HG02938 (cell line): ENCODE data around the gene KIT.
A peak's percentile ranks its signal among the peaks of the same experiment; 100 is the strongest.

Experiments used
- ATAC-seq: cut with Tn5 transposase; IDR thresholded peaks from one replicate; pipeline ENCODE4 v1.9.1; 2021; ENCODE audit warnings: mild to moderate bottlenecking, moderate library complexity; ENCODE audit not compliant: unreplicated experiment

KIT gene

GRCh38 chr4:54659749-54660535 lies 2.2 kb downstream of the KIT start:
- no peak for ATAC-seq

DNA sequence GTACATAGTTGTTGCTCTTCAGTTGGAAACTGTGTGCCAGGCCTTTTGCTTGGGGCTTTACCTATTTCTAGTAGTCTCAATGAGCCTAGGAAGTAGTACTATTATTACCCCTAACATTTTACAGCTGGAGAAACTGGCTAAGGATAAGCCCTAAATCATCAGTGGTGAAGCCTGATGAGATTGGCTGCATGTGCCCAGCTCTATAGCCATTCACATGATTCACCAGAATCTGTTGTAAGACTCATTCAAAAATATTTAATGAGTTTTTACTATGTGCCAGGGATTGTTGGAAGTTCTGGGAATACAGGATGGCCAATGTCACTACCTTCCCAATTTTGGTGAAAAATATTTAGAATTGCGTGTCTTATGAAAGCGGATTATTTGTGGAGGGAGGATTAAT lies 2.8 kb downstream of the KIT start:
- ATAC-seq = no peak

- no peak for ATAC-seq
Observed at GRCh38 chr4:54661169-54661568, 3.4 kb downstream of the KIT start.

- no peak for ATAC-seq
Observed at GRCh38 chr4:54661686-54662085, 3.9 kb downstream of the KIT start.

GRCh38 chr4:54662123-54662522 lies 4.4 kb downstream of the KIT start:
- ATAC-seq = no peak

- ATAC-seq = no peak
Observed at GRCh38 chr4:54662901-54663585, 5.3 kb downstream of the KIT start.

DNA sequence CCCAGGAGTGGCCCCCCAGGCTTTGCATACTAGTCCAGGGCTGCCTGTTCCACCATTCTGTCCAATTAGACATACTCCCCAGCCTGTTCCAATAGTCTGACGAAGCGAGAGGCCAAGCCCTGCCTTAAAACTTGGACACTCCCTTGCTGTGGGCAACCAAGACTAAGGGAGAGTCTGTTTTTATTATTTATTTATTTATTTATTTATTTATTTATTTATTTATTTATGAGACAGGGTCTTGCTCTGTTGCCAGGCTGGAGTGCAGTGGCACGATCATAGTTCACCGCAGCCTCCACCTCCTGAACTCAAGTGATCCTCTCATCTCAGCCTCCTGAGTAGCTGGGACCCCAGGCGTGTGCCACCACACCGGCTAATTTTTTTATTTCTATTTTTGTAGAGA lies 6.6 kb downstream of the KIT start:
- no peak for ATAC-seq

- ATAC-seq = no peak
Observed at GRCh38 chr4:54668014-54668611, 10.4 kb downstream of the KIT start.

DNA sequence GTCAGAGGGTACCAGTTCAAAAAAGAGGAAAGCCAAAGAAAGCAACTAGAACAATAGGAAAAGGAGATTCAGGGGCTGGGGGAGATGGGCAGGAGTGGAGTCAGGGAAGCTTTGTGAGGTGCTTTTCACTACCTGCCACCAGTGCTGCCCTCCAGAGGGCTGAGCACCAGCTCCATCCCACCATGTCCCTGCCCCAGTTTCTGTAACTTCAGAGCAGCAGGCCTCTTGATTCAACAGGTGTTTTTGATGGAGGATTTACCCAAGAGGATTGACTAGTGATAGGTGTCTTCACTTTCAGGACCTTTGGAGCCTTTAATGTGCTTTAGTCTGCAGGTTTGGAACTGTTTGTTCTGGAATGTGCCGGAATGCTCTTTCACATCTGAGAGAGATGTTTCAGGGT lies 12.1 kb downstream of the KIT start:
- ATAC-seq = no peak

DNA sequence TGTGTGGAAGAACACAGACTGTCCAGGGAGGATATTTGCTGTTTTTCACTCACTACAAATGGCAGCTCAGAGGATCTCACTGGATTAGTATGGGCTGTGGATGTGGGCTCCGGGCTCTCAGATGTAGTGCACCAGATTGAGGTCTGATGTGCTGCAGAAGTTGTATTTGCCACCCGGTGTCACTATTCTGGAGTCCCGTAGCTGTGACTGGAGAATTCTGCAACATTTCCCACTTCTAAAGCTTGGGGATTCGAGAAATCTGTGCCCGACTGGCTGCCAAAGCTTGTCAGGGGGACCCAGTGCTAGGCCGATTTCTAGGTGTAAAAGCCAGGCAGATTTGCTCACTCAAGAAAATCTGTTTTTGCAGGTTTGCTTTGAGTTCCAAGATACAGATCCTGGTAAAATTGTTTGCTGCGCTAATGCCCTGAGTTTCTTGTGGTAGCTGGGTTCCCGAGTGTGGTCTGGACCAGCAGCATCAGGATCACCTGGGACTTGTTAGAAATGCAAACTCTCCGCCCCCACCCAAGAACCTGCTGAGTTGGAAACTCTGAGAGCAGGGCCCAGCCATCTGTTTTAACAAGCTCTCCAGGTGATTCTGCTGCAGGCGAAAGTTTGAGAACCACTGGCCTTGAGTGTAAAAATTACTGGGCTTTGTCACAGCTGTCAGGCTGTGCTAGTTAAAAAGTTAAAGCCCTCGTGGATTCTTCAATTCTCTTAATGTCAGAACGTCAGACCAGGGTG lies 18.1 kb downstream of the KIT start:
- ATAC-seq = no peak

- no peak for ATAC-seq
Observed at GRCh38 chr4:54676658-54677057, 18.9 kb downstream of the KIT start.

GRCh38 chr4:54677416-54677815 lies 19.7 kb downstream of the KIT start:
- no peak for ATAC-seq

GRCh38 chr4:54677853-54678650 lies 20.3 kb downstream of the KIT start:
- ATAC-seq = no peak

- no peak for ATAC-seq
Observed at GRCh38 chr4:54678826-54679225, 21.1 kb downstream of the KIT start.

- ATAC-seq = no peak
Observed at GRCh38 chr4:54679813-54680212, 22.1 kb downstream of the KIT start.

DNA sequence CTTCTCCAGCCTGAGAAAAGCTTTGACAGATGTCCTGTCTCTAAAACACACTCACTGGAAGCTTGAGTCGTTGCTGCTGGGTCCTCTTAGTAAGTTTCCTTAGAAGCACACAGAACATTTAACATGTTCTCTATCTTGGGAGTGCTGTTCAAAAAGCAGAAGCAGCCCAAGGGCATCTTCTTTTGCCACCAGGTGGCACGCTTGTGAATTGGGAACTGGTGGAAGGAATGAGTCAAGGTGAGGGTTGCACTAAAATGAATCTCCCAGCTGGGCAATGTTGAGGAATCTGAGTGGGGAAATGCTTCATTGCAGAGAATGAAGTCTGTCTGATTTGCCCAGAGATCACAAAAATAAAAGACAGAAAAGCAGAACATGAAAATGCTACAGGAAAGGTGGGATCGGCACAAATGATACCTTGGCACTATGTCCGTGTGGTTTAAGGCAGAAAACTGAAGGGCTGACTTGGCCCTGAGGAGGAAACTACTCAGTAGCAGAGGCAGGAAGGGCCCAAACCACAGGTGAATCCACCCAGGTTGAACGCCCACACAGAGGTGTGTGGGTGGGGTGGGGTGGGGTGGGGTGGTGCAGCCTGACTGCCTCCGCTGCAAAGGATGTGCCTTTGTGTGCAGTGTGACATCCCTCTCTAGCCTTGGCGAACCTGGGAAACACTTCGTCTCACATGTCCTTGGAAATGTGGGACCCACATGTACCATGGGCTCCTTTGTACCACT lies 26.0 kb downstream of the KIT start:
- ATAC-seq = no peak

GRCh38 chr4:54685810-54686209 lies 28.1 kb downstream of the KIT start:
- ATAC-seq = no peak

- peak; percentile 53 for ATAC-seq
Observed at GRCh38 chr4:54687887-54688841, 30.4 kb downstream of the KIT start.

- no peak for ATAC-seq
Observed at GRCh38 chr4:54695337-54695736, 37.6 kb downstream of the KIT start.
